Activated naive CD4-positive, alpha-beta T cell treated with anti-CD3 and anti-CD28 coated beads, Interleukin-2, amount 50 U/mL, for 16 hours (primary cell): ENCODE measurements around the gene GBA2.

Experiments used
- DNase-seq: peaks from one replicate; pipeline ENCODE4 v3.0.0-alpha.2; 2020

GBA2 gene

DNA sequence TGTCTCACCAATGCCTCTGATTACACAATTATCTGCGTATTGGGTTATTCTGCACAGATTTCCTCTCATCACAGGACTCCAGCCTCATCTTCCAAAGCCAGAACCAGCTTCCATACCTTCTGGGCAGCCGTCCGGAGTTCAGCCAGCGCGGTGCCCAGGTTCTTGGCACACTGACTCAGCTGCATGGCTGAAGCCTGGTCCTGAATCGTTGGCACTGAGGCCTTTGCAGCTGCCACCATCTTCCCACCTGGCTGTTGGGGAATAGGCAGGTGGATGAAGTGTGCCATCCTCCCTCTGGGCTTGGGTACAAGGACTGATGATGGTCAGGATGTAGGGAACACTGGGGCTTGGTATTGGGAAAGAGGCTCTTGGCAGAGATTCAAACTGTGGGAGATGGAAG is 34.9 kb downstream of the GBA2 start:
- no peak for DNase-seq

DNA sequence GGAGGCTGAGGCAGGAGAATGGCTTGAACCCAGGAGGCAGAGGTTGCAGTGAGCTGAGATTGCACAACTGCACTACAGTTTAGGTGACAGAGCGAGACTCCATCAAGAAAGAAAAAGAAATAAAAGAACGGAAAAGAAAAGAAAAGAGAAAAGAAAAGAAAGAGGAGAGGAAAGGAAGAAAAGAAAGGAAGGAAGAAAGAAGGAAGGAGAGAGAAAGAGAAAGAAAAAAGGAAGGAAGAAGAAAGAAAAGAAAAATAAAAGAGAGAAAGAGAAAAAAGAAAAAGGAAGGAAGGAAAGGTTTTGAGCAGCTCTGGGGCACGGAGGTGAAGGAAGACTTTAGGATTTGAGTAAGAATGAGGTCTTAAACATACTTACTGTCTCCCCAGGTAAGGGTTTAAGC is 35.5 kb downstream of the GBA2 start:
- no peak for DNase-seq

DNA sequence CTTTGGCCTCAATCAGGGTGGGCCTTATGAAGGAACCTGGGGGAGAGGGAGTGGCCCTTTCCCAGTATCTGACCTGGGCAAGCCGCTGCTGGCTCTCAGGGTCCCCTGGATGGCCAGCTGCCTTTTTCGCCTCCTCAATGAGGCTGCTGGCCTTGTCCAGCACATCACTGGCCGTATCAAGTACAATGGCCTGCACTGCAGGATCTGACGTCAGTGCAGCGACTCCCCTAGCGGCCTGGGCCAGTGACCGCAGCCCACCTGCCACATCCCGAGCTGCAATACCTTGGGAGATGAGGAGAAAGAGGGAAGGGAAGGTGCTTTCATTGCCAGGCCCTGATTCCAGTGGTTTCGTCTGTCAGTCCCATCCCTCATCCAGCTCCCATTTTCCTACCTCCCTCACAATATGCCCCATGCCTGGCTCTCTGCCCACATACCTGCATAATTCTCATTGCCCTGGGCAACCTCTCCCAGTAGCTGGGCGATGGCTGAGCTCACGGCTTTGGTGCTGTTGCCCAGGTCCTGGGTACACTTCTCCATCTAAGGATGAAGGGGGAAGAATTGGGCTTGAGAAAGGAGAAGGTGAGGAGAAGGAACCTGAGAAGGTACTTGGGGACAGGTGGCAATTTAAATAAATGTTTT is 36.1 kb downstream of the GBA2 start:
- no peak for DNase-seq

DNA sequence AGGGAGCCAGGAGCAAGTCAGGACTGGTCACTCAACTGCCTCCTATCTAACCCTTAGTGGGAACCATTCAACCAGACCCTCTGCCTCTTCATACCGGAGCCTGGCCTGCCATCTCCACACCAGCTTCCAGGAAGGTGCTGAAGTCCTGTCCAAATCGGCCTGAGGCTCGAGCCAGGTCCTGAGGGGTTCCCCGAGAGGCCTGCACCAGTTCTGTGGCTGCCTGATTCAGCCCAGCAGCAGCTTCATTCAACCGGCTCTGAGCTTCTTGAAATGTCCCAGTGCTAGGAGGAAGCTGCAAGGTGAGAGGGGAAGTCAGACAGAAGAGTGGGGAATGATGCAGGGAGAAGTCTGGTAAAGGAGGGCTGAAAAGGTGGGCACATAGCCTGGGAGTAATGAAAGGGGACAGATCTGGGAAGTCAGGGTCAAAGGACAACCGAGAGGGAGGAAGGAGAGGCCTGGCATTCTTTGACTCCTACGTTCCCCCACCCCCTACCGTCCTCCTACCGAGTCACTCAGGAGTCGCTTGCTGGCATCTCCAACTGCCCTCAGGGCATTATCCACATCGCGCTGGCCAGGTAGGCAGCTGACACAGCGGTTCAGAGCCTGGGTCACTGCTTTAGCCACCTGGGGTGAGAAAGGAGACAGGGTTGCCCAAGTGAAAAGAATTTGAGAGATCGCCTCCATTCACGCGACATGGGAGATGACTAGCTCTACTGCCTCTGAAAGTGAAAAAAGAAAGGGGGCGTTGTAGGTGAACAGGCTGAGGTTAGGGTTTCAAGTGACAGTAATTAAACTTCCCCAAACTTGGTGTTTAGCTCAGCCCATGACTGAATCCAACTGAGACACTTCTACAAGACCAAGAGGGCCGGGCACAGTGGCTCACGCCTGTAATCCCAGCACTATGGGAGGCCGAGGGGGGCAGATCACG is 37.3 kb downstream of the GBA2 start:
- no peak for DNase-seq

DNA sequence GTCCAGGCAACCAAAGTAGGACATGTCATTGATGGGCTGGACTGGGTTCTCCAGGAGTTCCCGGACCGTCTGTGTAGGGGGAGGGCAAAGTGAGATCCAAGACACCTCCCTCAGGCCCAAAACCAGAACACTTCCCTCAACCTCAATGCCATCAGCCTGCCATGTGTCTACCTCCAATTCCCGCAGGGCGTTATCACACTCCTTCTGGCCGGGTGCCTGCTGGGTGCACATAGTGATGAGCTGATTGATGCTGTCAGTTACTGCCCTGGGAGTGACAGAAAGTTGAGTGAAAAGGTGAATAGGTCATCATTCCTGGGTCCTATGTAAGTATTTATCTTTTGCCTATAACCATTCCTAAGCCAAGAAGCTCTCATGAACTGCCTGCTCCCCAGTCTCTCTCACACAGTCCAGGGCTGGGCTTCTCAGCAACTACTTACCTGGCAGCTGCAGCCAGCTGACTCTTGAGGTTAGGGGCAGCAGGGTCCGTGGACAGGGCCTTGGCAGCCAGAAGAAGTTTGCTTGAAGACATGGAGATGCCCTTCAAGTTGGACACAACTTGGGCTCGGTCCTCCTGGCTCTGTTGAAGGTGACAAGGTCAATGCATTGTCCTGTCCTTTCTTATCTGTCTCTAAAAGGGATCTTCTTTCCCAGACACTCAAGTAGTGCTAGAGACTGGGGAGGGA is 38.1 kb downstream of the GBA2 start:
- DNase-seq, result no peak

DNA sequence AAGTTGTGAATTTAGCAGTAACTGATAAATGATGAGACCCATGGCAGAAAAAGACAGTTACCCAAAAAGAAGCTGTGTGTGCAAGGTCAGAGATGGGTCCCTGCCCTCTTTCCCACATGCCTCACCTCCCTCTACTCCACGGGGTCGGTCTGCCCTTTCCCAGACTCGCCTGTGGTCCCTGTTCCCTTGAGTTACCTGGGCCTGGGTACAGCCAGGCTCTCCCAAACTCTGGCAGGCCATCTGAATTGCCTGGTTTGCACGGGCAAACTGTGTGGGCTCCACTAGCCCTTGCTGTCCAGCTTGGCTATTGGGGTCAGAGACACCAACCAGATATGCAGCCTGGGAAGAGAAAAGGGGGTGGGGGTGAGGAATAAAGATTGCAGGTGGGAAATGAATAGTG is 40.9 kb downstream of the GBA2 start:
- DNase-seq, result no peak

DNA sequence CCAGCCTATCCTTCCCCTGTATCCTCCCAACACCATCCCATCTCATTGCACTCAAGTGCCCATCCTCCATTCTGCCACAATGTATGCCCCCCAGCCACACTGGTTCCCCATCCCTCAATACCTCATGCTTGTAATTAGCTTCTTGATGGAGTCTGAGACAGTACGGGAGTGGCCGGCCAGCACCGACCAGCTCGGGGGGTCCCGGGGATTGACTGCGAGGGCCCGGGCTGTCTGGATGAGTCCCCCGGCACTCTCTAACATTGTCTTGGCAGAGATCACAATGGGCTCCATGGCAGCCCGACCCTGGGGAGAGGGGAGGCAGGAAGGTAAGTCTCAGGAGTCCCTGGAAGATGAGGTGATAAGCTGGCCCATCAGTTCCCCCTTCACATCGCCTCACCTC is 42.1 kb downstream of the GBA2 start:
- no peak for DNase-seq

DNA sequence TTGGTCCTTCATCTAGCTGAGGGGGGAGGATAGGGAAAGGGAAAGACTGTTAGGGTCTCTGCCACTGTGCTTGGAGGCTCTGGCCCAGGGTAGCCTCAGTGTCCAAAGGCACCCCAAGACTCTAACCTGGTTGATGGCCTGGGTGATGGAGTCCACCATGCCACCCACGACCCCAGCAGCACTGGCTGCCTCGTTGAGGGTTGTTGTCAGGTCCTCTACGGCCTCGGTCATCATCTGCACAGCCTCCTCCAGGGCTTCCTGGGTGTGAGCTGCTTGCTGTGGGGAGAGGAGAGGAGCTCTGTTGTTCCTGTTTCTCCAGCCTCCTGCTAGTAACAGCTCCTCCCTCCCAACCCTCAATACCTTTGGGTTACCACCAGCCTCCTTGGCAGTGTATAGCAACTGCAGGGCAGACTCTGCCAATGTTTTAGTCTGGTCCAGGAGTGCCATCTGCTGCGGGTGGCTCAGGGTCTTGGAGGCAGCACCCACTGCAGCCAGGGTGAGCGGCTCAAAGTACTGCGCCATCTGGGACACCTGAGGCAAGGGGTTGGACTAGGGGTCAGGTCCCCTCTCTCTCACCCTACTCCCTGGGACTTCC is 43.1 kb downstream of the GBA2 start:
- no peak for DNase-seq

DNA sequence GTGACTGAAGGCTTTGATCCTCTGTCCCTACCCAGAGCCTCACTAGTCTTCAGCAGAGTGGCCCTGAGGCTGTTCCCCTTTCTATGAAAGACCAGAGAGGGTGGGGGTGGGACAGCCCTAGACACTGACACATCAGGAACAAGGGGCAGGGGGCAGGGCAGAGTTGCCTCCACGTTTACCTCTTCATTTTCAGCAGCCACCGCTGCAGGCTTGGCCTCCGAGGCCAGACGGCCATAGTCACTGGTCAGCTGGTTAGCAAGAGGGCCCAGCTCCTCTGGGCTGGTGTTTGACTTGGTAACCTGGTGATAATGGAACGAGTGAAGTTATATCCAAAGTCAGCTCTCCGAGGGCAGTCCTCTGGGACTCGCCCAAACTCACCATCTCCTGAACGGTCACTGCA is 43.7 kb downstream of the GBA2 start:
- no peak for DNase-seq

DNA sequence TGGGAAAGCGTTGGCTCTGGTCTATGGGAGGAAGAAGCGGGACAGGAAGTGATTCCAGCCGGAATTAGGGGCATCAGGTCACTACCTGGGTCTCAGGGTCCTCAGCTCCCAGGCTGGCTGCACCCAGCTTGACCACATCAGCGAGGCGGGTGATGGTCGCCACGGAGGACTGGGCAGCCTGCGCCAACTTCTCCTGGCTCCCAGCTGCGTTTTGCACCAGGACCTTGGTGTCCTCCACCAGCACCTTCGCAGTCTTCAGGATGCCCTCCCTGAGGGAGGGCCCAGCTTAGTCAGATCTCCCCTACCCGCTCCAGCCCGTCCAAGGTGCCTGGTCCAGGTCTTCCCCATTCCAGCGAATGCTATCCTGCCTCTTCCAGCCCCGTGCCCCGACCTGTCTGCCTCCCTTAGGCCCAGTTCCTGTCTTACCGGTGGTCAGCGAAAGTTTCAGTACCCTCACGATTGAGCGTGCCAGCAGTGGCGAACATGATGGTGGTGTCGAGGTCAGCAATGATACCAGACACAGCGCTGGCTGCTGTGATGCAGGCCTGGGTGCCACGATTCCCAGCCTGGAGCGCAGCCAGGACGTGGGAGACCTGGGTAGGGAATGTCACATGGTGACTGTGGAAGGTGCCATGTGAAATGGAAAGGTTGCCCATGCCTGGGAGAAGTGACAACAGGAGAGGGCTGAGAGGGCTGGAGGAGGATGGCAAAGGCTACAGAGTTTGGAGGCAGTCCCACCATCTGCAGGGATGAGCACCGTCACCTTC is 44.9 kb downstream of the GBA2 start:
- DNase-seq, result no peak

DNA sequence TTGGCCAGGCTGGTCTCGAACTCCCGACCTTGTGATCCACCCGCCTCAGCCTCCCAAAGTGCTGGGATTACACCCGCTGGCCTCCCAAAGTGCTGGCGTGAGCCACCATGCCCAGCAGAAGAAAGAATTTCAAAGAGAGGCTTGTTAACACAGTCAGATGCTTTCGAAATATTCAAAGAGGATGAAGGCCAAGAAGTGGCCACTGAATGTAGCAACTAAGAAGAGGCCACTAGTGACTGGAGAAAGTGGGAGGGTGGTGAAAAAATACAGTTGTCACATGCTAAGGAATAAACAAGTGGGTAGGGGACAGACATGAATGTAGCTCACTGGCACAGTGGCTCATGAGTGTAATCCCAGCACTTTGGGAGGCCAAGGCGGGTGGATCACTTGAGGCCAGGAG is 46.3 kb downstream of the GBA2 start:
- DNase-seq, result no peak

DNA sequence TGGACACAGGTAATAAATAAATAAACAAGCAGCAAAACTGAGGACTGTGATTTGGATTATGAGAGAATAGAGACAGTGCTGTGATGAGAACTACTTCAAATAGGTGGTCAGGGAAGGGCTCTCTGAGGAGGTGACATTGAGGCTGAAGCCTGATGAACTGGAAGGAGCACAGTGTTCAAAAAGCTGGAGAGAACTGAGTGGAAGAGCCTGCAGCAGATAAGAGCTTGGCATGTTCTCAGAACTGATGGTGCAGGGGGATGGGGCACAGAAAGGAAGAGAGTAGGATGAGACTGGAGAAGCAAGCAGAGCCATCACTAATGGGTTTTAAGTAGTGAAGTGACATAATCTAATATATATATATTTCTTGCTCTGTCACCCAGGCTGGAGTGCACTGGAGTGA is 48.1 kb downstream of the GBA2 start:
- no peak for DNase-seq

DNA sequence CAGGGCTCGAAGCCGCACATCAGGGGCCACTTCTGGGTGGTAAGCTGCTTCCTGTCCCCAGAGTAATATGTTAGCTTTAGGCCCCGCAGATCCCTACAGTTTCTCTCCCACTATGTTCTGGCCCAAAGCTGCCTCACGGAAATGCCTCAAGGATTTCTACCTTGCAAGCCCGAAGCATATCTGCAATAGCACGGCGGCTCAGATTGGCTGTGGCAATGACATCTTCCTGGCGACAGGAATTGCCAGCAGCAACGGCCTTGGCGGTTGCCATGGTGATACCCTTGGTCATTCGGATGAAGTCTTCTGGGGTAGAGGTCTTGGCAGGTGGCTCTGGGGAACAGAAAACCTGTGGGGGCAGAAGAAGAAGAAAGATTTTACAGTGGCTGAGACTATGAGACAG is 49.0 kb downstream of the GBA2 start:
- no peak for DNase-seq

DNA sequence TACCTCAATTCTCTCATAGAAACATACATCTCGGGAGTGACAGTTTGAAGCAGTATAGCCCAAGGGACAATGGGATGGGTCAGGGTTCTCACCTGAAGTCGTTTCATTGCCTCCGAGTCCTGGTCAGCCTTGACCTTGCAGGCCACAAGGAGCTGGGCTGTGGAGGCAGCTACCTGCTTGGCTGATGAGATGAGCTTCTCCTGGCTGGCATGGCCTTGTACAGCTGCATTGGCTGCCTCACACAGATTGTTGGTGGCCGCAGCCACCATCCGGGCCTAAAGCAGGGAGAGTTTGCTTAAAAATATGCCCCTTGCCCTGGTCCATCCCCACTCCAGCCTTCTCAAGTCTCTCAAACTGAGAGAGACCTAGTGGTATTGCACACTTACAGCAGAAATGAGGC is 50.8 kb downstream of the GBA2 start:
- no peak for DNase-seq

DNA sequence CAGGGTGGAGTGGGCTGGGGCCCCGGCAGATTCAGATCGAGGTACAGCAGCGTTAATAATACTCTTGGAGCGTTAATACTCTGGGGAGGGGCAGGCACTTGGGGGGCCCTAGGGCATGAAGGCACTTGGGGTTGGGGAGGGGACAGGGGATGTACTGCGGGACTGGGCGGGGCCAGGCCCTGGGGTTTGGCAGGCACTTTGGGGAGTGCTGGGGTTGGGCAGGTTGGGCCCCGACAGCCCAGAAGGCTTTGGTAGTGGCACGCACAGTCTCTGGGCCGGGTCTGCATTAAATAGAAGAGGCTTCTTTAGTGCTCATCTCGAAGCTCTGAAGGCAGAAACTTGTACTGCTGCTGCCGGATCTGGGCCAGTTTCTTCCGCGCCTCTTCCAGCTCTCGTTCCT is 51.5 kb downstream of the GBA2 start:
- no peak for DNase-seq

DNA sequence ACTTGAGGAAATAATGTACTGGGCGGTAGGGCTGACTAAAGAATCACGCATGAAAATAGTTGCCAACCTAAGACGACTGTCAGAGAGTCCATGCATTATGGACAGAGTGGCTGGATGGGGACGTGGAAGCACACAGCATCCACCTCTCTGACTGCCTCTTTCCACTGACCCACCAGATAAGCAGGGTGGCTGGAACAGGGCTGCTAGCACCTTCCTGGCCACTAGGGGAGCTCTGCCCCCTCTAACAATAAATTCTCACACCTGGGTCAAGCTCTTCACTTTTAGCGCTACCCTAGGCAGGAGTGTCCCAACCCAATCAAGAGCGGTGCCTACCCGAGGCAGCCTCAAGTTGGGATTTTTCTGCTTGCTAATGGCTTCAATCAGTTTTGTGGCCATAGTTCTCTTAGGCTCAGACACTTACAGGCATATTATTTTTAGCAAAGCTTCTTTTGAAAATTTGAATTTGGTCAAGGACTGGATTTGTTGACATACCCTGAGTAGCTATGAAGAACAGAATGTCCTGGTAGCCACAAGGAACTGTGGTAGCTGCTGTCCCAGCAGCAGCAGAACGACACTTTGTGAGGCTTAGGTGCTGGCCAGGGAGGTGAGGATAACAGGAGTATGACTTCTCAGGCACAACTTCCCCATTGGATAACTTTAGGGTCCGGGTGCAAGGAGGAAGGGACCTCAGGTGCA is 52.4 kb downstream of the GBA2 start:
- DNase-seq, result peak; percentile 52

DNA sequence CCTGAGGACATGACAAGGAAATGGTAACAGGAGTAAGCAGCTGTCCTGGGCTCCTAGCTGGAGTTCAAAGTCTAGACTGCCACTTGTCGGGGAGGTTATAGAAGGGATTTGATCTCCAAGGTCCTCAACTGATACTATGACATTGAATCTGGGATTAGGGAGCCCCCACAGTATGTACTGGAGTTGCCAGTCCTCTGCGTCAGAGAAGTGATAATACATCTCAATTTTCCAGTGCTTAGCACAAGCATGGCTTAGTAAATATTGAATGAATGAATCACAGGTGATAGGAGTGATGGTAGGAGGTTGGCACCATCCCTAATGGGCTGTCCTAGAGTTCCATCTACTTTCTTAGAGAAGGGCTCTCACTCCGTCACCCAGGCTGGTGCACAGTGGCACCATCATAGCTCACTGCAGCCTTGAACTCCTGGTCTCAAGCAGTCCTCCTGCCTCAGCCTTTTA is 53.1 kb downstream of the GBA2 start:
- DNase-seq, result no peak

DNA sequence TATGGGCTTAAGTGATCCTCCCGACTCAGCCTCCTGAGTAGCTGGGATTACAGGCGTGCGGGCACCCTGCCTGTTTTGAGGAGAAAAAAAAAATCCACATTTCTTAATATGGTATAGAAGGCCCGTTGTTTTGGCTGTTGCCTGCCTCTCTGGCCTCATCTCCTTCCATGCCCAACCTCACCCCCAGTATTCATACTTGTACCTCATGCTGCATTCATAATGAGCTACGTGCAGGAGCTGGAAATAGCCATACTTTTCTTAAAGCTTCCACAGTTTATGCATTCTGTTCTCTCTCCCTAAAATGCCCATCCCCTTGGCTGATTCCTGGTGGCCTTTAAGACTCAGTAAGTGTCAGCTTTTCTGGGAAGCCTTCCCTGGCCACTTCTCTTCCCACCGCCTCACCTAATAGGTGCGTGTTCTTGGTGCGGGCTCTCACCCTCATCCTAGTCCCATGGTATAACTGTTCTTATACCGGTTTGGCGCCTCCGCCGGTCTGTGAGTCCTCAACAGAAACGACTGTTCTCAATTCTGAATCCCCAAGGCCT is 57.2 kb downstream of the GBA2 start:
- no peak for DNase-seq

DNA sequence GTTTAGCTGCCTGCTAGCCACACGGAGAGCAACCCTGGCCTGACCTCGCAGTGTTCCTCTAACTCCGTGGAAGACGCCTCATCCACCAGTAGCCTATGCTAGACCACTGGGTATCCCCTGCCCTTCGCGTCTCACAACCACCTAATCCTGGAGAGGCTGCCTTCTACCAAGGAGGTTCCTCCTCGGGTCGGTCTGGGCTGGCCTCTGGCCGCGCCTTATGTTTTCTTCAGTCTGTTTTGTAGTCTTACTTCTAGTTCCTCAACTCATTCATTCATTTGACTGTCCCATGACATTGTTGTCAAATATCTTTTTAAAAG is 57.7 kb downstream of the GBA2 start:
- no peak for DNase-seq

DNA sequence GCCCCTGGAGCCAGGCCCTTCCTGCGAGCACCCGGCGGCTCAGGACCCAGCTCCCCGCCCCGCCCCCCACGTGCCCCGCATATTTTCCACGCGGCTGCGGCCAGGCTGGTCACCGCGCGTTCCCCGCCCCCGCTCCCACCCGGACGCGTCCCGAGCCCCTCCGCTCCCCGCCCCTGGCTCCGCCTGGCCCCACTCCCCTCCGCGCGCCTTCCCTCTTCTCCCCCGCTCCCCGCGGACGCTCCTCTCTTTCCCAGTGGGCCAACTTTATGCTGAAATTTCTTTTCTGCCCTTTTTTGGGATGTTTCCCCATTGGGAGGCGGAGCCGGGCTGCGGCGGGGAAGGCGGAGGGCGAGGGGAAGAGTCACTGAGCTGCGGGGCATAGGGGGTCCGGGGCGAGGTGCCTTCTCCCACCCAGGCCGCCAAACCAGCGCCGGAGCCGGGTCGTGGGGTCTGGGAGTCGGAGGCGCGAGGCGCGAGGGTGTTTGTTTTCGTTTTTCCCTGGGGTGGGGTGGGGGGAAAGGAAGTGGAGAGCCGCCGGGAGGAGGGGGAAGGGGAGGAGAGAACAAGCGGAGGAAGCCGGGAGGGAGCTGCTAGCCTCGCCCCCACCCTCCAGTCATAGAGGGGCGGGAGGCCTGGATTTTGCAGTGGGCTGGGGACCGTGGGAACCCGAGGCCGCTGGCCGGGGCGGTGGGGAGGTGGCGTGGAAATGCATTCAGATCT is 58.3 kb downstream of the GBA2 start:
- peak; percentile 35 for DNase-seq

DNA sequence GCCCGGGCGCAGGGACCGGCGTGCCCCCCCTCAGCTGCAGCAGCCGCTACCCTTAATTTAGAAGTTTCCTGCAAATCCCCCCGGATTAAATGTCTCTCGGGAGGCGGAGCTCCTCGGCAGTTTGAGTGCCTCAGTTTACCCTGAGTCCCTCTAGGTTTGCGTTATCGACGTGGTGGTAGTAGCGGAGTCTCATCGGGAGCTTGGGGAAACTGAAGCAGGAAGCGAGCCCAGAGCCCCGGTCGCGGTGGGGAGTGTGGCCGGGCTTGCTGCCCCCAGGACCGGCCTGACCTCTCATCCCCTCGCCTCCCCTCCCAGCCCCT is 58.8 kb downstream of the GBA2 start:
- no peak for DNase-seq
